GM18520 (cell line): ENCODE results near the gene IDH2.
A peak's percentile ranks its signal among the peaks of the same experiment; 100 is the strongest.
"Not testable (repeated sequence)": the region's sequence is repeated elsewhere in the genome, so short reads cannot be mapped to it uniquely, and the experiment has no call there.

ENCODE experiments used
- ATAC-seq: cut with Tn5 transposase; IDR thresholded peaks from one replicate; pipeline ENCODE4 v1.9.1; 2021; ENCODE audit not compliant: unreplicated experiment

IDH2 gene

GRCh38 chr15:90115783-90116182, 13.5 kb upstream of the IDH2 start:
- ATAC-seq: no peak

- ATAC-seq: no peak
Measured at GRCh38 chr15:90114451-90114901, 12.2 kb upstream of the IDH2 start.

- no peak for ATAC-seq
Measured at GRCh38 chr15:90113166-90113565, 10.9 kb upstream of the IDH2 start.

GRCh38 chr15:90109163-90109751, 7.0 kb upstream of the IDH2 start:
- not testable (repeated sequence) for ATAC-seq

GRCh38 chr15:90108038-90108437, 5.8 kb upstream of the IDH2 start:
- ATAC-seq: not testable (repeated sequence)

GRCh38 chr15:90106522-90107117, 4.4 kb upstream of the IDH2 start:
- no peak for ATAC-seq

GRCh38 chr15:90105521-90105920, 3.3 kb upstream of the IDH2 start:
- ATAC-seq: no peak

- ATAC-seq: no peak
Measured at GRCh38 chr15:90104551-90104950, 2.3 kb upstream of the IDH2 start.

- ATAC-seq: no peak
Measured at GRCh38 chr15:90103701-90104329, 1.5 kb upstream of the IDH2 start.

GRCh38 chr15:90101130-90101968, 919 bp downstream of the IDH2 start:
- no peak for ATAC-seq

- ATAC-seq: no peak
Measured at GRCh38 chr15:90099868-90100831, 2.1 kb downstream of the IDH2 start.

GRCh38 chr15:90099072-90099867, 3.0 kb downstream of the IDH2 start:
- ATAC-seq: no peak

GRCh38 chr15:90097475-90097874, 4.8 kb downstream of the IDH2 start:
- ATAC-seq: peak; percentile 55

- ATAC-seq: no peak
Measured at GRCh38 chr15:90095521-90095959, 6.7 kb downstream of the IDH2 start.

GRCh38 chr15:90091156-90091931, 10.9 kb downstream of the IDH2 start:
- no peak for ATAC-seq

- ATAC-seq: no peak
Measured at GRCh38 chr15:90090226-90090848, 11.9 kb downstream of the IDH2 start.

- no peak for ATAC-seq
Measured at GRCh38 chr15:90087454-90088154, 14.7 kb downstream of the IDH2 start.

GRCh38 chr15:90086868-90087268, 15.4 kb downstream of the IDH2 start:
- no peak for ATAC-seq
